ENCODE results near the gene ADGRG6.

DNA sequence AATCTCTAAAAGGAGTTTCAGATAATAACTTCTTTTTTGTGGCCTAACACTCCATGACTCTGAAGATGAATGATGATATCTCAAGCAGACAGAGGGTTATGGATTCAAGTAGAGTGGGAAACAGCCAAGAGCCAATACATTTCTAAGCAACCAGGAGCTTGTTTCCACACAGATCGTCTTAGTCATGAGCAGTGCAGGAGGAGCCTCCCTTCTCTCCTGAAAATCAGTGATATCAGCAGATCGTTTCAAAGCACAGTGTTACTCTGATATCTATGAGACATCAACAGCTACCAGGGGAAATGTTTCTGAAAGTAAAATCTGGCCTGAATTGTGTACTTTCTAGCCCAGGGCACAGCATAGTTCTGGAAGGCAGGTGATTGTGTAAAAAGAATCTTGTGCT lies 11.5 kb downstream of the ADGRG6 start:
- TF ChIP-seq, protein P1, sequence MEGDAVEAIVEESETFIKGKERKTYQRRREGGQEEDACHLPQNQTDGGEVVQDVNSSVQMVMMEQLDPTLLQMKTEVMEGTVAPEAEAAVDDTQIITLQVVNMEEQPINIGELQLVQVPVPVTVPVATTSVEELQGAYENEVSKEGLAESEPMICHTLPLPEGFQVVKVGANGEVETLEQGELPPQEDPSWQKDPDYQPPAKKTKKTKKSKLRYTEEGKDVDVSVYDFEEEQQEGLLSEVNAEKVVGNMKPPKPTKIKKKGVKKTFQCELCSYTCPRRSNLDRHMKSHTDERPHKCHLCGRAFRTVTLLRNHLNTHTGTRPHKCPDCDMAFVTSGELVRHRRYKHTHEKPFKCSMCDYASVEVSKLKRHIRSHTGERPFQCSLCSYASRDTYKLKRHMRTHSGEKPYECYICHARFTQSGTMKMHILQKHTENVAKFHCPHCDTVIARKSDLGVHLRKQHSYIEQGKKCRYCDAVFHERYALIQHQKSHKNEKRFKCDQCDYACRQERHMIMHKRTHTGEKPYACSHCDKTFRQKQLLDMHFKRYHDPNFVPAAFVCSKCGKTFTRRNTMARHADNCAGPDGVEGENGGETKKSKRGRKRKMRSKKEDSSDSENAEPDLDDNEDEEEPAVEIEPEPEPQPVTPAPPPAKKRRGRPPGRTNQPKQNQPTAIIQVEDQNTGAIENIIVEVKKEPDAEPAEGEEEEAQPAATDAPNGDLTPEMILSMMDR (IDR thresholded peaks at IDR 0.05): no peak
- TF ChIP-seq POLR2AphosphoS5 (IDR thresholded peaks at IDR 0.05; ENCODE audit: low read depth, low read length) (no peak), SIN3A (IDR thresholded peaks at IDR 0.05; ENCODE audit: borderline replicate concordance, insufficient read depth, low read depth, low read length) (no peak), TCF7L2 (IDR thresholded peaks at IDR 0.05; ENCODE audit: low read depth, low read length) (no peak)
- TF ChIP-seq, protein P2, sequence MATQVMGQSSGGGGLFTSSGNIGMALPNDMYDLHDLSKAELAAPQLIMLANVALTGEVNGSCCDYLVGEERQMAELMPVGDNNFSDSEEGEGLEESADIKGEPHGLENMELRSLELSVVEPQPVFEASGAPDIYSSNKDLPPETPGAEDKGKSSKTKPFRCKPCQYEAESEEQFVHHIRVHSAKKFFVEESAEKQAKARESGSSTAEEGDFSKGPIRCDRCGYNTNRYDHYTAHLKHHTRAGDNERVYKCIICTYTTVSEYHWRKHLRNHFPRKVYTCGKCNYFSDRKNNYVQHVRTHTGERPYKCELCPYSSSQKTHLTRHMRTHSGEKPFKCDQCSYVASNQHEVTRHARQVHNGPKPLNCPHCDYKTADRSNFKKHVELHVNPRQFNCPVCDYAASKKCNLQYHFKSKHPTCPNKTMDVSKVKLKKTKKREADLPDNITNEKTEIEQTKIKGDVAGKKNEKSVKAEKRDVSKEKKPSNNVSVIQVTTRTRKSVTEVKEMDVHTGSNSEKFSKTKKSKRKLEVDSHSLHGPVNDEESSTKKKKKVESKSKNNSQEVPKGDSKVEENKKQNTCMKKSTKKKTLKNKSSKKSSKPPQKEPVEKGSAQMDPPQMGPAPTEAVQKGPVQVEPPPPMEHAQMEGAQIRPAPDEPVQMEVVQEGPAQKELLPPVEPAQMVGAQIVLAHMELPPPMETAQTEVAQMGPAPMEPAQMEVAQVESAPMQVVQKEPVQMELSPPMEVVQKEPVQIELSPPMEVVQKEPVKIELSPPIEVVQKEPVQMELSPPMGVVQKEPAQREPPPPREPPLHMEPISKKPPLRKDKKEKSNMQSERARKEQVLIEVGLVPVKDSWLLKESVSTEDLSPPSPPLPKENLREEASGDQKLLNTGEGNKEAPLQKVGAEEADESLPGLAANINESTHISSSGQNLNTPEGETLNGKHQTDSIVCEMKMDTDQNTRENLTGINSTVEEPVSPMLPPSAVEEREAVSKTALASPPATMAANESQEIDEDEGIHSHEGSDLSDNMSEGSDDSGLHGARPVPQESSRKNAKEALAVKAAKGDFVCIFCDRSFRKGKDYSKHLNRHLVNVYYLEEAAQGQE (IDR thresholded peaks at IDR 0.05; ENCODE audit: insufficient read depth in 1 of 2, low read depth in 2 of 2, low read length in 1 of 2): no peak
